Cardiac fibroblast (primary cell): ENCODE data around the gene KSR1.

ENCODE experiments used
- DNase-seq, 2 donors: peaks; one replicate each; pipeline versions ENCODE4 v3.0.0 to v3.0.0-alpha.2; 2010; ENCODE audit warnings: low read depth in 2 of 2
- H3K4me3 ChIP-seq, 2 donors: replicated peaks in 1 of 2; 1 replicate in 1 of 2; 2 replicates in 1 of 2; pipeline ENCODE4 v1.5.1; 2011; ENCODE audit warnings: low read depth in 2 of 2, low read length in 2 of 2, mild to moderate bottlenecking in 2 of 2, moderate library complexity in 1 of 2
- CTCF ChIP-seq: IDR thresholded peaks from one replicate; pipeline ENCODE4 v1.5.1; 2011; ENCODE audit warnings: low read depth, mild to moderate bottlenecking, low read length, inconsistent platforms

KSR1 gene

DNA sequence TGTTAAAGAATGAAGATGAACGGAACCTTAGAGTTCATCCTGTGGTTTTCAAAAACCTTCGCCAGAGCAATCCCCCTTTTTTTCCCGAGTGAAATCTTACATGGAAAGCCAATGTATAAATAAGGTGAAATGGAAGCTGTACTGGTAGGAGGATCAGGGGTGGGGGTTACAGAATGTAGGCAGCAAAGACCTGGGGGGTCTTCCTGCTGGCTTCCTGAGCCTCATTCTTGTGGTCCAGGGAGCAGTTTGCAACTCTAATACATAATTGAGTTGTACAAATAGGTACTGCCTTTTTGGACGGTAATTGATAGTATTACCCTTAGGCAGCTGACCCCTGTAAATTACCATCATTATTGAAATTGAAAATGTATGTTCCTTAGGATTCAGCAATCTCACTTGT lies 34.1 kb downstream of the KSR1 start:
- no peak overlapping the region for H3K4me3 ChIP-seq
- no peak for DNase-seq
- TF ChIP-seq CTCF, result no peak

GRCh38 chr17:27491713-27492190 lies 35.5 kb downstream of the KSR1 start:
- no peak for TF ChIP-seq CTCF

DNA sequence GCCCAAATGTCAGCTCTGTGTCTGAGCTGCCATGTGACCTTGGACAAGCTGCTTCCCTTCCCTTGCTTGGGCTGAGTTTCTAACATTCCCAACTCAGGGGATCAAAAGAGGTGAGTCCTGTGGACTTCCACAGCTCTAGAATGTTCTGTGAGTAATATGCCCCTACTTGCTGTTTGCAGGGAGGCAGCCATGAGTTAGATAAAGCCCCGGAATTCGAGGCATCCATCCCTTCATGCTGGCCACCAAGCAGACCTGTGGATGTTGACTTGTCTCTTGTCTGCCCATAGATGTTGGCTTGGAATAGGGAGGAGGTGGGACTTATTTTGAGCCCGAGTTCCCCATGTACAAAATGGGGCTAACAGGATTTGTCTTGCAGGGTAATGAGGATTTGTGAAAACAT lies 36.2 kb downstream of the KSR1 start:
- TF ChIP-seq CTCF, result no peak
- H3K4me3 ChIP-seq, result no peak overlapping the region
- DNase-seq, result no peak

More at GRCh38 chr17:27491713-27492190, 35.5 kb downstream of the KSR1 start:
- no peak overlapping the region for H3K4me3 ChIP-seq
- DNase-seq, result no peak

DNA sequence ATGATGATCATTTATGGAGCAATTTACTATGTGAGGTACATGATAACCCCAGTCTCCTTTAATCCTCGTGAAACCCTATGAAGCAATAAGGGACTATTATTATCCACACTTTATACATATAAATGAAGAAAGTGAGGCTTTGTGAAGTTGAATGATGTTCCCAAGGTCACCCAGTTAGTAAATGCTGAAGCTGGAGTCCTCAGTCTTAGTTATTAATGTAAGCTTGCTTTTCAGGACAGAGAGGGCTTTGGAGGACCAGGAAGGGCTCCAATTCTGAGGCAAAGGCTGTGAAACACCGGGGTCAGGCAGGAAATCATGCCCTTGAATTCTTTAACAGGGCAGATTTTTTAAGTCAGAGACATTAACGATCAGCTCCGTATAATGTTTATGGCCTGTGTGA lies 36.8 kb downstream of the KSR1 start:
- TF ChIP-seq CTCF, result no peak
- no peak overlapping the region for H3K4me3 ChIP-seq
- DNase-seq, result no peak

- peak; percentile 33 for TF ChIP-seq CTCF
- no peak overlapping the region for H3K4me3 ChIP-seq
- DNase-seq, result peak; percentile 55 to 71
Measured at GRCh38 chr17:27494192-27495091, 38.2 kb downstream of the KSR1 start.

DNA sequence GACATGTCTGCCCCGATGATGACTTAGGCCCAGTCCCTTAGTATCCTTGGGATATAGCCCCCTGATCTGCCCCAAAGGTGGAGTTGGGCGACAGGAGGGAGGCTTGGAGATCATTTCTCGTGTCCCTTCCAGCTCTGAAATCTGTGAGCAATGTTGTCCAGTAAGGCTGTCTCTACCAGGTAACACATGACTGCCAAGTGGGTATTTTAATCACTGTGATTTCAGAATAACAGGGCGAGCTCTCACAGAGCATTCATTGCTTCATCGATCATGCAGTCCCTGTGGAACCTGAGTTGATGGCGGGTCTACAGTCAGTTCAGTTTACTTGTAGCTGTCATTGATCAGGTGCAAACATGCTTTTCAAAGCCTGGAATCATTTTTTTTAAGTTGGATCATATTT lies 39.2 kb downstream of the KSR1 start:
- no peak for DNase-seq
- H3K4me3 ChIP-seq, result no peak overlapping the region
- no peak for TF ChIP-seq CTCF
